ENCODE data around the gene PPP1R9B. TPM values are rescaled to one million over a fixed set of nuclear protein-coding genes. Genes with fewer than 3 reads are reported as not detected.

PPP1R9B gene
- total and polyA plus RNA-seq, 2 of the 8 experiments (the other 6 are each of a cell fraction or from before 2014, with no cell fraction given) = 5.2 to 13.1 TPM

- TF ChIP-seq GTF2F1 (IDR thresholded peaks at IDR 0.05; ENCODE audit: borderline replicate concordance, low read depth, low read length) (no peak), CBX5 (IDR thresholded peaks at IDR 0.05; ENCODE audit: low read depth, low read length) (no peak), NRF1 (IDR thresholded peaks at IDR 0.05; ENCODE audit: low read depth, low read length) (no peak), CHD2 (IDR thresholded peaks at IDR 0.05; ENCODE audit: low read length) (no peak)
Measured at GRCh38 chr17:50137042-50137441, 13.4 kb downstream of the PPP1R9B start (continued).
